Activated naive CD4-positive, alpha-beta T cell (primary cell): Measurements from ENCODE around the gene AMZ1.
A peak's percentile ranks its signal among the peaks of the same experiment; 100 is the strongest.

Source experiments
- DNase-seq, 4 experiments: peaks; one replicate each; lab custom pipeline; 2025; lab: John Stamatoyannopoulos, UW

AMZ1 gene

DNA sequence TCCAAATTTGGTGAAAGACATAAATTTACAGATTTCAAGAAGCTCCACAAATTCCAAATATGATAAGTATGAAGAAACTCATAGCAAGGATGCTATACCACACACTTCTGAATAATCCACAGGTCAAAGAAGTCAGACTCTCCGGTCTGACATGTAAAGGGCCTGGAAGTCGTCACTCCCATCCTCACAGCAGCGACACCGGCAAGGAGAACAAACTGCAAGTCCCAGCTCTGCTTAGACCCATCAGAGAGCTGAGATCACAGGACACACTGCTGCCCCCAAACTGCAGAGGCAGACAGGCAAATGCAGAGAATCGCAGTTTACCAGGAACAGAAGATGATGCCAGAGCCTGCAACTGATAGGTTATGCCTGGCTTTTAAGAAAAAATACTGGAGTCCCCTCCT is 62.0 kb downstream of the AMZ1 start:
- no peak for DNase-seq

DNA sequence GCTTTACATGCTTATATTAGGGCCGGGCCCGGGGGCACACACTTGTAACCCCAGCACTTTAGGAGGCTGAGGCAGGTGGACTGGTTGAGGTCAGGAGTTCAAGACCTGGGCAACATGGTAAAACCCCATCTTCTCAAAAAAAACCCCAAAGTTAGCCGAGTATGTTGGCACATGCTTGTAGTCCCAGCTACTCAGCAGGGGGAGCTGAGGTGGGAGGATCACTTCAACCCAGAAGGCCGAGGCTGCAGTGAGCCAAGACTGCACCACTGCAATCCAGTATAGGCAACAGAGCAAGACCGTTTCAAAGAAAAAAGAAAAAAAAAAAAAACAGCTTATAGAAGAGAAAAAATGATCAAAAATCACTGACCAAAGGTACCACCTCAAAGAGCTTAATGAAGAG is 63.1 kb downstream of the AMZ1 start:
- no peak for DNase-seq

DNA sequence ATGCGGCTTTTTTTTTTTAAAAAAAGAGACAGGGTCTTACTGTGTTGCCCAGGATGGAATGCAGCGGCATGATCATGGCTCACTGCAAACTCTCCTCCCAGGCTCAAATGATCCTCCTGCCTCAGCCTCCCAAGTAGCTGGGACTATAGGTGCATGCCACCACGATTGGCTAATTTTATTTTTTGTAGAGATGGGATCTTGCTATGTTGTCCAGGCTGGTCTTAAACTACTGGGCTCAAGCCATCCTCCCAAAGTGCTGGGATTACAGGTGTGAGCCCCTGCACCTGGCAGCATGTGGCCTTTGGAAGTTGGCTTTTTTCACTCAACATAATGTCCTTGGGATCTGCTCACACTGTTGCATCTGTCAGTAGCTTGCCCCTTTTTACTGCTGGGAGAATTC is 65.1 kb downstream of the AMZ1 start:
- no peak for DNase-seq

DNA sequence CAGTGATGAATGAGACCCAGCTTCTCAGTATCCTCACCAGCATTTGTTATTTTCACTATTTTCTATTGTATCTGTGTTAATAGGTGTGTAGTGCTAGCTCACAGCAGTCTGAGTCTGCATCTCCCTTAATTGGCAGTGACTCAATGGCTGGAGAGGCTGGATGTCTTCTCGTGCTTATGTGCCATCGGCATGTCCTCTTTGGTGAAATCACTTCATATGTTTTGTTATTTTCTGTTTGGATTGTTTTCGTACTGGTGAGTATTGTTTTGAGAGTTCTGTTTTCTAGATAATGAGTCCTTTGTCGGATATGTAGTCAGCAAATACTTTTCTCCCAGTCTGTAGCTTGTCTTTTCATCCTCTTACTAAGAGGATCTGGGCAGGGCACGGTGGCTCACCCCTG is 66.1 kb downstream of the AMZ1 start:
- no peak for DNase-seq

DNA sequence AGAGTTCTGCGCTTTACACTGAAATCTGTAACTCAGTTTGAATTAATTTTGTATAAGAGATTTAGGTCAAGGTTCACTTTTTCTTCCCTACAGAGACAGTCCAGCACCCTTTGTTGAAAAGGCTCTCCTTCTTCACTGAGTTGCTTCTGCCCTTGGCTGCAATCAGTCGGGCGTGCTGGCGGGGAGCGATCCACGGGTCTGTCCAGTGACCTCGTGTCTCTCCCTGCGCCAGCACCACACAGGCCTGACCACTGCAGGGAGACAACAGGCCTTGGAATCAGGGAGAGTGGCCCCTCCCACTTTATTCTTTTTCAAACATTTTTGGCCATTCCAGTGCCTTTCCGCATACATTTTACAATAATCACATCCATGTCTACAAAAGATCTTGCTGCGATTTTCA is 66.9 kb downstream of the AMZ1 start:
- DNase-seq = no peak

DNA sequence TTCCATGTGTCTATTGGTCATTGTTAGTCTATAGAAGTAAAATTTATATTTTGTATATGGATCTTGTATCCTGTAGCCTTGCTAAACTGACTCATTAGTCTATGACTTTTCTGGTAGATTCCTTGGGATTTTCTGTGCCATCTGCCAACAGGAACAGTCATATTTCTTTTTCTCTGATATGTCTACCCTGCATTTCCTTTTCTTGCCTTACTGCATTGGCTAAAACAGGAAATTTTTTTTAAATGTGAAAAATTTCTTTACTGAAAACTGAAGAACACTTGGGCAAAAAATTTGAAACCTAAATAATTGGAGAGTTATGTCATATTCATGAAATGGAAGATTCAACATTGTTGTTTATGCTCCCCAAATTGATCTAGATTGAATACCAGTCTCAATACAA is 67.5 kb downstream of the AMZ1 start:
- DNase-seq = no peak

DNA sequence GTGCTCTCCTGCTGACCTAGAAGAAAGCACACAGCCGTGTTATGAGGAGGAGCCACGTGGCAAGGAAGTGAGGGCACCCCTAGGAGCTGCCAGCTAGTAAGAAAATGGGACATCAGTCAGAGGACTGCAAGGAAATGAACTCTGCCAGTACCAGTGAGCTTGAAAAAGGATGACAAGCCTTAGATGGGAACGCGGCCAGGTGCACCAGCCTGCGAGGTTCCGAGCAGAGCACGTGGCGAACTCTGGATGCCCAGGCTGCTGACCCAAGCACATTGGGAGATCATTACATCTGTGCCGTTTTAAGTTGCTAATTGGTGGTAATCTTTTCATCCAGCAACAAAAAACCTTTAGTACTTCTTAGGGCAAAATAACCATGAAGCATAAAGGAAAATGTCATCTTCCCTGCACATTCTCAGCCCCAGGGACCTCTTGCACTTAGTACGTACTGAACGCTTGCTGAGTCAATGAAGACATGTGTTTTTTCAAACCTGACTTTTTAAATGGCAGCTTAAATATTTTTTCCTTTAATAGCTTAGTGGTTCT is 69.4 kb downstream of the AMZ1 start:
- DNase-seq = no peak

DNA sequence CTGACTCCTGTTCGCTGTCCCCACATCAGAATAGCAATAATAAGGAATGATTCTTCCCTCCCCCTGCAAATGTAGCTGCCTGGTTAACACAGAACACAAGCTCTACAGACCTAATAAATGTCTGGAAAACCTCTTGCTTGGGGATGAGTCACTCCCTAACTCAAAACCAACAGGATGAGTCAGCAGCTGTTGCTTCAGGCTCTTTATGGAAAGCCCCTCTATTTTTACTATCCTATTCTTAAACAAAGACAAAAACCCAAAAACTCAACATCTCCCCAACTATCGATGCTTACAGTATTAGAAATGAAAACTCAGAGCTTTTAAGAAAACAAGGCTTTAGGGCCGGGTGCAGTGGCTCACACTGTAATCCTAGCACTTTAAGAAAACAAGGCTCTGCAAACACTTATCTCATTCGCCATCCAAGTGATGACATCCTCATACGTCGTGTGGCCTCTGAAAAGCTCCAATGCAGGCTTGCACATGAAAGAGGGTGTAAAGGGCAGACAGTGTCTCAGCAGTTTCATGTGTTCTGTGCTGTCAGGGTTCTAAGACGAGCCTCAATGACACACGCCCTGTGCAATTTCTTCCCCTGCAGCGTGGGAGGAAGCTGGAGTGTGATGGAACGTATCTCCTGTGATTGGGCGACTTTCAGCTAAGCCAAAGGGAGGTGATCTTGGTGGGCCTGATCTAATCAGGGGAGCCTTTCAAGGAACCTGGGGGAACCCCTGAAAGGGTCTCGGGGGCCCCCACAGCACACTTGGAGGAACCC is 70.1 kb downstream of the AMZ1 start:
- peak in 1 of 4 experiments; percentile 18 for DNase-seq

DNA sequence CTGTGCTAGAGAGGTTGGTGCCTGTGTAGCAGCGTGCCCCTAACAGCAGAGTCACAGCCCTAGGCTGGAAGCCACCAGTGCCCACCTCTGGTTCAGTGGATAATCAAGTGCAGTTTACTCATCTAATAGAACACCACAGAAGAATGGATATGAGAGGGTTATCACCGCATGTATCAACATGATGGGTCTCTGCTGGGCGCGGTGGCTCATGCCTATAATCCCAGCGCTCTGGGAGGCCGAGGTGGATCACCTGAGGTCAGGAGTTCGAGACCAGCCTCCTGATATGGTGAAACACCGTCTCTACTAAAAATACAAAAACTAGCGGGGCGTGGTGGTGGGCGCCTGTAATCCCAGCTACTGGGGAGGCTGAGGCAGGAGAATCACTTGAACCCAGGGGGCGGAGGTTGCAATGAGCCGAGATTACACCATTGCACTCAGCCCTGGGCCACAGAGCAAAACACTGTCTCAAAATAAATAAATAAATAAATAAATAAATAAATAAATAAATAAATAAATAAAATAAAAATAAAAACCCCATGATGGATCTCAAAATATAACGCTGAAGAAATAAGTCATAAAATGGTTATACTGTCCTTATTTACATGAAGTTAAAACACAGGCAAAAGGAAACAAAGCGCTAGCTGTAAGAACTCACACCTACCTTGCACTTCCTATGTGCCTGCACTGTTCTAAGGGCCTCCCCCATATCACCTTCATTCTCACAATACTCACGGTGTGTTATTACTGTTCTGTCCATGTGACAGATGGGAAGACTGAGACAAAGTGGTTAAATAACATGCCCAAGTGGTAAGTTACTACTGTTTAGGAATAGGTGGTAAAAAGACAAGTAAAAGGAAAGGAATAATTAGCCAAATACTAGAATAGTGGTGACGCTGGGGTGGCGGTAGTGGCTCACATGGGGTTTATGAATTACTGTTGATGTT is 70.9 kb downstream of the AMZ1 start:
- DNase-seq = no peak

DNA sequence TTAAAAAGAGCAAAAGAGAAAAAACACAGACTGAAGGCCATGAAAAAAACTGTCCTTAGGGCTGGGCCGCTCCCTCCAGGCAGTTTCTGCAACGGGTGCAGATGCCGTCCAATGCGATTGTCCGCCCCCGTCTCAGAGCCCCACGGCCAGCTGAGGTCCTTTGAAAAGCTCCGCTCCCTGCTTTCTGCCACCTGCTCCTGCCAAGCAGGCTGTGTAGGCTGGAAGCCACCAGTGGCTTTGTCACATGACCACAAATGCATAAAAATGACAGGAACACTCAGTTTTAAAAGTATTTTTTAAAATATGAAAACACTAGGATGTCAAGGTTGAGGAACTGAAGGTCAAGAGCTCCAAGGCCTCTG is 71.7 kb downstream of the AMZ1 start:
- DNase-seq = no peak

DNA sequence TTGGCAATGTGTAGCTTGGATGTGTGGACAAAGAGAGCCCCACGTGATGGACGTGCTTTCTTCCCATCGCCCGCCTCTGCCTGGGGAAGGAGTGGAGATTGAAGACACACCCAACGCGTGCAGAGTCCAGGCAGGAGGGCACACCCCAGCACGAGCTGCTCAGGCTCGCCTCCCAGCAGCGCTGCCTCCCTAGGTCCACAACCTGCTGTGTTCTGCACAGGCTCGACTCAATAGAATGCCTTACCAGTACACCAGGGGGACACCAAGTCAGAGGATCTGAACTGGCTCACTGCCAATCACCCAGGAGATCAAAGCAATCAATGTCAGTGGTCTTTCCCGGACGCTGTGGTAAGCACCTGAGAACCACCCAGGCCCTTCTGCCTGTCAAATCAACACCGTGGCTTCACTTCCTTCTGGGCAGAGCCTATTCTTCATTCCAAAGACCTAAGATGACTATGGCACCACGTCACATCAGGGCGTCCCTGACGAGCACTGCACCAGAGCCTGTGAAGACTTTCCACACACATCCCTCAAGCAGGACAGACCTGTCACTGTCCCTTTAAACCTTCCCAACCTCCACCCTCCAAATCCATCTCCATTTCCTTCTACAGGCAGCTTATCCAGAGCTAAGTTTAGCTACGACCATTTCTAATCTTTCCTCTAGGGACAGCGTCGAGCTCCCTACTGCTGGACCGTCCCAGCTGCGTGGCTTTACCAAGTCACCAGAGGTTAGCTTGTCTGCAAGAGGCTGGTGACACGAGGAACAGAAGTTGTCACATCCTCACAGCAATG is 72.3 kb downstream of the AMZ1 start:
- no peak for DNase-seq

DNA sequence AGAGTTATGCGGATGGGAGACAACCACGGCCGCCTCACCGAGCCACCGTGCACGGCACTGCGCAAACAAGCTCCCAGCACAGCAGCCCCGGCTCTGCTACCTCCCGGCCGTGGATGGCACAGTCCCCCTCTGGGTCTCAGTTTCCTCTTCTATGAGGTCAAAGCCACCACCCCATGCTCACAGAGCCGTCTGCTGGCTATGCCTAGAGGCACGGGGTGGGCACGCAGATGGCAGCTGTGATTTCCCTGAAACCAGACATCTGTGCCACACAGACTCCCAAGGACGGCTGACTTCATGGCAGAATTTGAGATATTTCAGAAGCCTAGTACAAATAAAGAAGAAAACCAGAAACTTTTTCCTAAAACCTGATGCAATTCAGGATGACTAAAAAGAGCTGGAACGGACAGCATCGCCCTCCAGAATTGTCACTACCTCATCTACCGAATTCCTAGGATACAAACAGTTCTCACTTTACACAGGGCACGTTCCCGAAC is 73.2 kb downstream of the AMZ1 start:
- no peak for DNase-seq

DNA sequence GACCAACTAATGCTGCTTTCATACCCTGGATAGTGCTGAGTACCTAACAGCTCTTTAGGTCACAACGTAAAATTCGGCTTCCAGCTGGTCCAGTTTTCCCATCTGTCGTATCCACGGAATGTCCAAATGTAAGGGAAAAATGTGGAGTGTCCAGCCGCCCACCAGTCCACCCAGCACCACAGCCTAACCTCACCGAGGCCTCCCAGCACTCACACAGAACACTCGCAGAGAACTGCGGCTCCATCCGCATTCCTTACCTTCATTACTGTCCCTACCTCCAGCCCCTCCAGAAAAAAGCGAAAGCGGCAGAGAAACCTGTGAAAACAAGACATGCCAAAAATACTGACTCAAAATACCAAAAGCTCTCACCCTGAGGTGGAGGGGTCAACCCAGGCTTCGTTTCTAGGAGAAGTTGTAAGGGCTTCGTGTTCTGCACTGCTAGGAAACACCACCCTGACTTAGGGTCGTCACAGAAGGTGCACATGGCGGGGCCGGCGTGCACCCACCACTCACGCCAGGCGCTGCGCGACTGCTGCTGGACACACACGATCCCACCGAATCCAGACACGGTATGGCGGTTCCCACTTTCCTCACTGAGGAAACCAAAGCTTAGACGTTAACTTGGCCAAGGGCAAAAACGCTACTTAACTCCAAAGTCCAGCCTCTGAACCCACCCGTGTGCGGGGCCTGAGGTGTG is 73.9 kb downstream of the AMZ1 start:
- no peak for DNase-seq

DNA sequence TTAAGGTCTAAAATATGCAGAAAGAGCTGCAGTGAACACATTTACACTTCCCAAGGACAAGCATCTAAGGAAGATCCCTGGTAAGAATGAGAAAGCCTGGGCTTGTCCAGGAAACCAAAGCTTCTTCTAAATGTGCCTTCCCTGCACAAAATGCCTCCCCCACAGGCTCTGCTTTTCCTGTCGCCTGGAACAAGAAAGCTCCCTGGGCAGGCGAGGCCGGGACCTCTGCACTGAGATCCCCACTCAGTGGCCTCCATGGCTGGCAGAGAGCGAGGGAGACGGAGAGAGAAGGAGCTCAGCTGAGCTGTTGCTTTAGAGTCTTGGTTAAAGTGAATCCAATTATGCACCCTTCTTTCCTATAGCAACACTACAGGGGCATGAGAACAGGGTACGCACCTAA is 75.6 kb downstream of the AMZ1 start:
- no peak for DNase-seq

DNA sequence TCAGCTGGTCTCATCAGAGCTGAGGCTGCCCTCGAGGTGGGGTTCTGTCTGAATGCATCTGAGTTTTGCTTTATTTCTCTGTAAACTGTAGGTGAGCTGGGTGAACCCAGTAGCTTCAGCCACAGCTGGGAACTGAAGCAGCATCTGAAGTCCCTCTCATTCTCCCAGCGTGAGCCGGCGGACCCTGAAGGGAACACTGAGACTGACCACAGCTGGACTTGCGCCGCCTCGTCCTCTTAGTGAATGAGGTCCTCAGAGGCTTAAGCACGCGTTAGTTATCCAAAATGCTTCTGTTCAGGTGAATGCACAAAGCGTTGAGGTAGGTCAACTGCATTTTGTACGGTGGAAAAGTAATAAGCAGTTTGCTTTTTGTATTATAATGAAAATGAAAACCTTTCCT is 76.6 kb downstream of the AMZ1 start:
- no peak for DNase-seq
